ENCODE measurements around the gene USB1. TPM values are rescaled to one million over a fixed set of nuclear protein-coding genes. Genes with fewer than 3 reads are reported as not detected.

USB1 gene
- total RNA-seq, 1 experiment from 2014 or later: 91.2 TPM

DNA sequence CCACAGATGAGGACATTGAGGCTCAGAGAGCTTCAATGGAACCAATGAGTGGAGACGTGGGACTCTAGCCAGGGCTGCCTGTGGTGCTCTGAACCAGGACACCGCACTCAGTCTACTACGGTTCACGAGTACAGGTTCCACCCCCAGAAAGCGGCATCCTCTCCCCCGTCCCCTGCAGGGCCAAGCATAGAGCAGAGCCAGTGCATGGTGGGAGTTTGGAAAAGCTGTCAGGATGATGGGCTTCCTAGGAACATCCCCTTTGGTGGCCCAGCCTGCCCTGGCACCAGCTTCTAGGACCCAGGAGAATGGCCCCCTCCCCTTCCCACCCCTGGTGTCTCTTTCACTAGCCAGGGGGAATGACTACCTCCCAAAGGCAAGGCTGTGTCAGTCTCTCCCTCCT, 9.1 kb upstream of the USB1 start:
- CTCF ChIA-PET: interaction anchor here (0.6 kb wide), 1 partner anchor 33 kb away, joined by 3 read pairs; no protein-coding TSS in a partner anchor
- Histone ChIP-seq H3K4me3 (ENCODE audit: low read depth, low read length) (no peak overlapping the region), H3K27me3 (replicated peaks; ENCODE audit: control insufficient read depth, insufficient read depth, low read length) (no peaks in the 10 kb centered on the region), H3K9me3 (no peaks in the 10 kb centered on the region), H3K4me1 (peaks cover 15% of the 10 kb centered on the region), H3K36me3 (ENCODE audit: control insufficient read depth, insufficient read depth, low read length) (no peaks in the 10 kb centered on the region)
- no peaks in the 10 kb centered on the region for H3K27me3 Mint-ChIP-seq (ENCODE audit: insufficient read depth, unreplicated experiment)
- H3K27ac Mint-ChIP-seq (ENCODE audit: unreplicated experiment): peak overlapping the region; percentile 91
- BruUV-seq (replicated peaks): no TSS peak
- peaks cover 18% of the 10 kb centered on the region for H3K4me1 Mint-ChIP-seq (ENCODE audit: low read depth, unreplicated experiment)
- H3K4me3 Mint-ChIP-seq (ENCODE audit: unreplicated experiment): no peak overlapping the region
- no peak for DNase-seq
- POLR2A ChIA-PET: no interaction called here
- intact Hi-C loops (cut with micrococcal nuclease; ENCODE audit: unreplicated experiment): no loop called here
- H3K36me3 Mint-ChIP-seq (ENCODE audit: insufficient read depth, unreplicated experiment): peaks cover 9% of the 10 kb centered on the region
- H3K9me3 Mint-ChIP-seq (ENCODE audit: unreplicated experiment): no peaks in the 10 kb centered on the region
- TF ChIP-seq, protein P1, sequence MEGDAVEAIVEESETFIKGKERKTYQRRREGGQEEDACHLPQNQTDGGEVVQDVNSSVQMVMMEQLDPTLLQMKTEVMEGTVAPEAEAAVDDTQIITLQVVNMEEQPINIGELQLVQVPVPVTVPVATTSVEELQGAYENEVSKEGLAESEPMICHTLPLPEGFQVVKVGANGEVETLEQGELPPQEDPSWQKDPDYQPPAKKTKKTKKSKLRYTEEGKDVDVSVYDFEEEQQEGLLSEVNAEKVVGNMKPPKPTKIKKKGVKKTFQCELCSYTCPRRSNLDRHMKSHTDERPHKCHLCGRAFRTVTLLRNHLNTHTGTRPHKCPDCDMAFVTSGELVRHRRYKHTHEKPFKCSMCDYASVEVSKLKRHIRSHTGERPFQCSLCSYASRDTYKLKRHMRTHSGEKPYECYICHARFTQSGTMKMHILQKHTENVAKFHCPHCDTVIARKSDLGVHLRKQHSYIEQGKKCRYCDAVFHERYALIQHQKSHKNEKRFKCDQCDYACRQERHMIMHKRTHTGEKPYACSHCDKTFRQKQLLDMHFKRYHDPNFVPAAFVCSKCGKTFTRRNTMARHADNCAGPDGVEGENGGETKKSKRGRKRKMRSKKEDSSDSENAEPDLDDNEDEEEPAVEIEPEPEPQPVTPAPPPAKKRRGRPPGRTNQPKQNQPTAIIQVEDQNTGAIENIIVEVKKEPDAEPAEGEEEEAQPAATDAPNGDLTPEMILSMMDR (IDR thresholded peaks at IDR 0.05; ENCODE audit: insufficient read depth in 1 of 2, low read depth in 1 of 2, low read length in 1 of 2, severe bottlenecking in 1 of 2, unreplicated experiment in 1 of 2): no peak

DNA sequence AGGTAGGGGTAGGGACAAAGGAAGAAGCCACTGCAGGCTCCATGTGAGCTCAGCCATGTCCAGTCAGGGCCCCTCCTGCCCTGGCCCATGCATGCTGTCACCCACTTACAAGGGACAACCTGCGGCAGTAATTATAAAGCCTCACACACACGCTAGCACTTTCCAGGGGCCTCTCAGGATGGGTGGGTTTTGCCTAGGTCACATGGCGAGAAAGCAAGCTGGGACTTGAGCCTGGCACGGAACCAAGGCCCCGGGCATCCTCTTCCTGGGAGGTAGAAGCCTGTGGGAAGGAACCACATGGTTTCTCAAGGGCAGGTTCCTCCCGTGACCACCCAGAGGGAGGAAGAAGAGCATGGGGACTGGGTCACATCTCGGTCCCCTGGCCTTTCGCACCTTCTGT, 7.8 kb upstream of the USB1 start:
- intact Hi-C loops (cut with micrococcal nuclease; ENCODE audit: unreplicated experiment): no loop called here
- Histone ChIP-seq H3K4me3 (ENCODE audit: low read depth, low read length) (no peak overlapping the region), H3K27me3 (replicated peaks; ENCODE audit: control insufficient read depth, insufficient read depth, low read length) (no peaks in the 10 kb centered on the region), H3K9me3 (no peaks in the 10 kb centered on the region), H3K36me3 (ENCODE audit: control insufficient read depth, insufficient read depth, low read length) (no peaks in the 10 kb centered on the region), H3K4me1 (peaks cover 11% of the 10 kb centered on the region)
- H3K36me3 Mint-ChIP-seq (ENCODE audit: insufficient read depth, unreplicated experiment): peaks cover 9% of the 10 kb centered on the region
- DNase-seq: no peak
- CTCF ChIA-PET: no interaction called here
- POLR2A ChIA-PET: no interaction called here
- TF ChIP-seq, protein P1 (IDR thresholded peaks at IDR 0.05; ENCODE audit: insufficient read depth in 1 of 2, low read depth in 1 of 2, low read length in 1 of 2, severe bottlenecking in 1 of 2, unreplicated experiment in 1 of 2): no peak
- no peaks in the 10 kb centered on the region for H3K27me3 Mint-ChIP-seq (ENCODE audit: insufficient read depth, unreplicated experiment)
- H3K4me3 Mint-ChIP-seq (ENCODE audit: unreplicated experiment): no peak overlapping the region
- H3K27ac Mint-ChIP-seq (ENCODE audit: unreplicated experiment): peak overlapping the region; percentile 91
- BruUV-seq (replicated peaks): no TSS peak
- H3K4me1 Mint-ChIP-seq (ENCODE audit: low read depth, unreplicated experiment): peaks cover 18% of the 10 kb centered on the region
- no peaks in the 10 kb centered on the region for H3K9me3 Mint-ChIP-seq (ENCODE audit: unreplicated experiment)

- no peak for DNase-seq
- Mint-ChIP-seq H3K27ac (ENCODE audit: unreplicated experiment) (no peak overlapping the region), H3K36me3 (ENCODE audit: insufficient read depth, unreplicated experiment) (peaks cover 9% of the 10 kb centered on the region), H3K4me3 (ENCODE audit: unreplicated experiment) (no peak overlapping the region), H3K27me3 (ENCODE audit: insufficient read depth, unreplicated experiment) (no peaks in the 10 kb centered on the region), H3K9me3 (ENCODE audit: unreplicated experiment) (no peaks in the 10 kb centered on the region), H3K4me1 (ENCODE audit: low read depth, unreplicated experiment) (peaks cover 18% of the 10 kb centered on the region)
- TF ChIP-seq, protein P1 (IDR thresholded peaks at IDR 0.05; ENCODE audit: insufficient read depth in 1 of 2, low read depth in 1 of 2, low read length in 1 of 2, severe bottlenecking in 1 of 2, unreplicated experiment in 1 of 2): no peak
- H3K4me1 ChIP-seq: peaks cover 13% of the 10 kb centered on the region
- no peaks in the 10 kb centered on the region for H3K36me3 ChIP-seq (ENCODE audit: control insufficient read depth, insufficient read depth, low read length)
- no TSS peak for BruUV-seq (replicated peaks)
- H3K9me3 ChIP-seq: no peaks in the 10 kb centered on the region
- ChIA-PET POLR2A (no interaction called here), CTCF (interaction anchor here (0.6 kb wide), 1 partner anchor 31 kb away, joined by 4 read pairs; no protein-coding TSS in a partner anchor)
- H3K4me3 ChIP-seq (ENCODE audit: low read depth, low read length): no peak overlapping the region
- H3K27me3 ChIP-seq (replicated peaks; ENCODE audit: control insufficient read depth, insufficient read depth, low read length): no peaks in the 10 kb centered on the region
- intact Hi-C loops (cut with micrococcal nuclease; ENCODE audit: unreplicated experiment): loop anchor here (1.0 kb wide), 1 partner anchor 31 kb away; the partner anchor contains the start of gene MMP15
These were observed 7.3 kb upstream of the USB1 start for GRCh38 chr16:57993897-57994296.

All from Caco-2 (cell line).